K562 (cell line): ENCODE measurements around the gene KLHL29. TPM values are rescaled to one million over a fixed set of nuclear protein-coding genes. Genes with fewer than 3 reads are reported as not detected.

Source experiments
- ATF4 ChIP-seq: fragments of 450-650 bp; formaldehyde crosslinking; IDR thresholded peaks from 2 replicates; pipeline ENCODE4 v1.4.0; 2022; ENCODE audit warnings: mild to moderate bottlenecking, moderate library complexity
- CBX8 ChIP-seq: fragments of 200-600 bp; sonication (generic); IDR thresholded peaks from 2 replicates; pipeline ENCODE4 v1.6.1; 2012; ENCODE audit warnings: borderline replicate concordance, mixed run types, low read depth, mild to moderate bottlenecking, moderate library complexity, mixed read lengths, low read length, control low read depth, inconsistent platforms; ENCODE audit not compliant: poor library complexity, severe bottlenecking; ENCODE audit errors: extremely low read depth
- DACH1 ChIP-seq: fragments of 450-650 bp; IDR thresholded peaks from 2 replicates; pipeline ENCODE4 v1.6.1; 2018; ENCODE audit not compliant: partially characterized antibody
- DEAF1 ChIP-seq: fragments of 450-650 bp; formaldehyde crosslinking; IDR thresholded peaks from 2 replicates; pipeline ENCODE4 v1.4.0; 2020; ENCODE audit warnings: mild to moderate bottlenecking, moderate library complexity
- EWSR1 ChIP-seq: fragments of 450-650 bp; IDR thresholded peaks from 2 replicates; pipeline ENCODE4 v1.6.1; 2018; ENCODE audit warnings: borderline replicate concordance, mild to moderate bottlenecking, low read depth, moderate library complexity; ENCODE audit not compliant: partially characterized antibody
- FOS ChIP-seq: IDR thresholded peaks from 3 replicates; pipeline ENCODE4 v1.6.1; 2011; ENCODE audit not compliant: insufficient read length; ENCODE audit errors: extremely low read depth
- FOXK1 ChIP-seq: sonication (generic); formaldehyde crosslinking; IDR thresholded peaks from 2 replicates; pipeline ENCODE4 v1.8.0; 2022; ENCODE audit warnings: missing genetic modification reagents, mild to moderate bottlenecking, borderline replicate concordance
- HNRNPH1 ChIP-seq: fragments of 200-400 bp; formaldehyde crosslinking; optimal IDR thresholded peaks from 2 replicates; pipeline ENCODE3; 2017; ENCODE audit warnings: low read depth, mild to moderate bottlenecking, low read length, moderate library complexity
- LCOR ChIP-seq: sonication (generic); formaldehyde crosslinking; IDR thresholded peaks from 2 replicates; pipeline ENCODE4 v1.8.0; 2022; ENCODE audit warnings: mild to moderate bottlenecking, missing genetic modification reagents
- MEF2D ChIP-seq: conservative IDR thresholded peaks from 2 replicates; pipeline ENCODE4 v1.6.1; 2016; ENCODE audit warnings: low read depth, missing genetic modification characterization, missing compliant biosample characterization
- NFYB ChIP-seq: IDR thresholded peaks from 2 replicates; pipeline ENCODE4 v1.6.1; 2011; ENCODE audit warnings: mild to moderate bottlenecking, moderate library complexity; ENCODE audit not compliant: insufficient read length; ENCODE audit errors: extremely low read depth
- SAP30 ChIP-seq: fragments of 200-600 bp; sonication (generic); IDR thresholded peaks from 2 replicates; pipeline ENCODE4 v1.6.1; 2012; ENCODE audit warnings: borderline replicate concordance, low read depth, mild to moderate bottlenecking, moderate library complexity, low read length, control low read depth, inconsistent platforms; ENCODE audit not compliant: insufficient read depth, poor library complexity, severe bottlenecking
- SUPT5H ChIP-seq: fragments of 450-650 bp; IDR thresholded peaks from 2 replicates; pipeline ENCODE4 v1.6.1; 2016
- TRIM24 ChIP-seq, 2 experiments: fragments of 450-650 bp; IDR thresholded peaks; 2 replicates each; pipeline ENCODE4 v1.6.1; 2016
- ZBTB40 ChIP-seq, 2 experiments: fragments of 450-650 bp in 1 of 2; sonication (generic) in 1 of 2; formaldehyde crosslinking in 1 of 2; IDR thresholded peaks; 2 replicates each; pipeline versions ENCODE4 v1.7.1 to v1.9.0; 2016 to 2022; ENCODE audit warnings: inconsistent platforms in 1 of 2, mild to moderate bottlenecking in 1 of 2, missing genetic modification reagents in 1 of 2
- ZNF133 ChIP-seq: fragments of 250-450 bp; sonication (Bioruptor Pico); IDR thresholded peaks from 2 replicates; pipeline ENCODE4 v1.4.0; 2020; ENCODE audit warnings: mild to moderate bottlenecking
- ZNF175 ChIP-seq: fragments of 200-800 bp; sonication (Bioruptor generic); IDR thresholded peaks from 2 replicates; pipeline ENCODE4 v1.6.1; 2016; ENCODE audit warnings: low read depth, mild to moderate bottlenecking, missing genetic modification characterization, missing compliant biosample characterization
- polyA plus RNA-seq, 8 experiments: library from polyadenylated mRNA; depleted of rRNA in 4 of 8; stranded (reverse) in 5 of 8; unstranded in 3 of 8; fragments of >200 nt; fragmentation: Nextera tagmentation in 2 of 8; fragmentation: Illumina TruSeq in 1 of 8; extraction: Ambion mirVana in 2 of 8; extraction: Trizol in 1 of 8; gene quantifications; 2 replicates each; pipeline versions ENCODE4 v1.2.1 to v1.2.3, GENCODE V29; 2011 to 2014; ENCODE audit warnings: inconsistent platforms in 1 of 8, missing spikeins in 1 of 8
- total RNA-seq, 7 experiments: library from RNA; depleted of rRNA in 6 of 7; stranded (reverse); fragments of >200 nt in 6 of 7; fragmentation: Illumina TruSeq in 2 of 7; extraction: Trizol in 2 of 7; gene quantifications; 2 replicates each; pipeline versions ENCODE4 v1.2.1 to v1.2.3, GENCODE V29; 2011 to 2021; ENCODE audit warnings: low replicate concordance in 1 of 7

KLHL29 gene
- total and polyA plus RNA-seq, 9 of the 15 experiments (the other 6 are each of a cell fraction or from before 2014, with no cell fraction given) = 0.03 to 0.31 (median 0.08) TPM; not detected in 1

- TF ChIP-seq ZBTB40 (IDR thresholded peaks at IDR 0.05) = no peak
- no peak for TF ChIP-seq ZBTB40 (CRISPR knock-in tag; IDR thresholded peaks at IDR 0.05)
- no peak for TF ChIP-seq LCOR (CRISPR knock-in tag)
- TF ChIP-seq SUPT5H = no peak
- no peak for TF ChIP-seq ZNF133 (CRISPR knock-in tag)
- no peak for TF ChIP-seq FOS
- no peak for TF ChIP-seq EWSR1
- no peak for TF ChIP-seq CBX8
- no peak for TF ChIP-seq DACH1
- TF ChIP-seq DEAF1 (CRISPR knock-in tag) = no peak
- TF ChIP-seq SAP30 = no peak
- TF ChIP-seq TRIM24 (IDR thresholded peaks at IDR 0.05) = no peak
- no peak for TF ChIP-seq ATF4 (CRISPR knock-in tag)
- no peak for TF ChIP-seq FOXK1 (CRISPR knock-in tag)
- no peak for TF ChIP-seq HNRNPH1
- TF ChIP-seq ZNF175 = no peak
- TF ChIP-seq MEF2D (tag) = no peak
- TF ChIP-seq NFYB = no peak
Observed at GRCh38 chr2:23449413-23449812, 64.4 kb downstream of the KLHL29 start (continued).
